ENCODE results near the gene LDLRAD4.

LDLRAD4 gene

DNA sequence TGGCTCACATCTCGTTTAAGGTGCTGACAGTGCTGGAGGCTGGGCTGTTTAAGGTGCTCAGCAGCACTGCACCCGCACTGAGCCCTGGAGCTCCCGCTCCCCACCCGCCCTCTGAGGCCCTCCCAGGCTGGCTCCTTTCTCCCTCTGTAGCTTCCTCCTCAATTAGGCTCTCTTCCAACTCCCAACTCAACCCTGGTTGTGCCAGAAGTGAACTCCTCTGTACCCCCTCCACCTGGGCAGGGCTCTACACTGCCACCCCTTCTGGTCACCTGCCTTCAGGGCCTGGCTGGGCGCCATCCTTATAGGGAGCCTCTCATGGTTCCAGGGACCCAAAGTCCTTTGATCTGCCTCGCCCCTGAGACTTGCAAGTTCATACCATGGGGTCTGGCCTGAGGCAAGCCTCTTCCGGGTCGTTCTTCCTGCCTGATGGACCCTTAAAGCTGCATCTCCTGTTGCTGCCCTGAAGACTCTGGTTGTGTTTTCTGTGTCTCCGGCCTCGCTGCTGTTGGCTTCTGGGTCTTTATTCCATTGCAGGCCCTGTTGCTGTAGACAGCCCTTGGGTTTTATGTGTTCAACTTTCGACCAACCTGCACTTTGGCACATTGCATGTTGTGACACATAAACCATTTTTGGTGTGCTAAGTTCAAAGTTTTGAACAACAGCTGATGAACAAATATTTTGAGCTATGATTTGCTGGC, 199.6 kb downstream of the LDLRAD4 start:
- DNase-seq = no peak

- DNase-seq = no peak
Observed at GRCh38 chr18:13420969-13421686, 202.6 kb downstream of the LDLRAD4 start.

GRCh38 chr18:13422541-13423147, 204.1 kb downstream of the LDLRAD4 start:
- no peak for DNase-seq

DNA sequence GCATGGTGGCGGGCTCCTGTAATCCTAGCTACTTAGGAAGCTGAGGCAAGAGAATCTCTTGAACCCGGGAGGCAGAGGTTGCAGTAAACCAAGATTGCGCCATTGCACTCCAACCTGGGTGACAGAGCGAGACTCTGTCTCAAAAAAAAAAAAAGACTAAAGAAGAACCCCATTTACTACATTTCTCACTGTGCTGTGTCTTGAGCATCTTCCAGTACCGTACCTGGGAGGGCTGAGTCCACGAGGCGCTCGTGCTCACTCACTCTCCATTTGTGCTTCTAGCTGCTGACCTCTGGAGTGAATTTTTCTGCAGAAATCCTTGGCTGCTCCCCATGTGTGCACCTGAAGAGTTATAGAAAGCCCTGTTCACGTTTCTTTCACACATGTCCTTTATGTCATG, 204.8 kb downstream of the LDLRAD4 start:
- no peak for DNase-seq

GRCh38 chr18:13424363-13424762, 205.8 kb downstream of the LDLRAD4 start:
- DNase-seq = no peak

- DNase-seq = no peak
Observed at GRCh38 chr18:13425357-13426091, 207.0 kb downstream of the LDLRAD4 start.

- DNase-seq = no peak
Observed at GRCh38 chr18:13427354-13427753, 208.8 kb downstream of the LDLRAD4 start.

DNA sequence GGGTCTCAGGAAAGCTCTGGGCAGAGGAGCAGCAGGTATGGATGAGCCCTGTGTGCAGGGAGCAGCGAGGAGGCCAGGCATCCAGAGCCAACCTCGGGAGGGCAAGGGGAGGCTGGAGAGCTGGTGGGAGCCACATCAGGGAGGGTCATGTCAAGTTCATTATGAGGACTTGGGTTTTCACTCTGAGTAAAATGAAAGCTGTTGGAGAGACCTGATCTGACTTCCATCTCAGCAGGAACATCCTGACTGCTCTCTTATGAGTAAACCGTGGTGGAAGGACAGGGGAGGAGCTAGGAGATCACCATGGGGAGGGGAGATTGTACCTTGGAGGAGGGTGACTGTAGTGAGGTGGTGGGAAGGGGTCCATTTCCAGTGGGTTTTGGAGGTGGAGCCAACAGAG, 209.8 kb downstream of the LDLRAD4 start:
- no peak for DNase-seq

DNA sequence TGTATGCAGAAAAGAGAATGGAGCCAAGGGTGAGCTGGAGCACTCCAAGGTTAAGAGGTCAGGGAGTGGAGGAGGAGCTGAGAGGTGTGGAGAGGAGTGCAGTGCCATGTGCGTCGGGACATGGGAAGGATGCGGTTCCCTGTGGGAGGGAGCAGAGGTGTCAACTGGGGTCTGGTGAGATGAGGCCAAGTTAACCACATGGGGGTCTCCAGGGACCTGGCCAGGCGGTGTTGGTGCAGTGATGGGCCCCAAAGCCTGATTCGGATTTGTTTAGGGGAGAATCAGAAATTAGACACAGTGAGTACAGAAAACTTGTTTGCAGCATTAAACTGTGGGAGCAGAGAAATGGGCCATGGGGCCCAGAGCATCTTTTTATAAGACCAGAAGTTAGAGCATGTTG, 210.5 kb downstream of the LDLRAD4 start:
- DNase-seq = no peak

GRCh38 chr18:13429884-13430510, 211.4 kb downstream of the LDLRAD4 start:
- DNase-seq = no peak

- DNase-seq = no peak
Observed at GRCh38 chr18:13430663-13431062, 212.1 kb downstream of the LDLRAD4 start.

DNA sequence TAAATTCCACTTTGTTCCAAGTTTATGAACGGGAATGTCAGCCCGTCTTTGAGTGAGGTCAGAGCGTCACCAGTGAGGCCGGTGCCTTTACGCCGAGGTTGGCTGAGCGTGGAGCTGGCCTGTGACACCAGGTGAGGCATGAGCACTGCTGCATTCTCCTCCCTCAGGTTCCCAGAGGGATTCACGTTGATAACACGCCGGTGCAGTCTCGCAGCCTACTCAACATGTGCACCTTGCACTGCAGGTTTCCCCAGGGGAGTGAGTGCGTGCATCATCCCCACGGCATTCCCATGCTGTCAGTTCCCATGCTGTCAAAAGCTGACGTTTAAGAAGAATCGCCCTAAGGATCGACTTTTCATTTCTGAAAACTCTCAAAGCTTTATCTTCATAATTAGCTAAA, 213.3 kb downstream of the LDLRAD4 start:
- DNase-seq = no peak

- no peak for DNase-seq
Observed at GRCh38 chr18:13433125-13433524, 214.6 kb downstream of the LDLRAD4 start.

GRCh38 chr18:13433685-13434084, 215.1 kb downstream of the LDLRAD4 start:
- DNase-seq = no peak

- no peak for DNase-seq
Observed at GRCh38 chr18:13434854-13435253, 216.3 kb downstream of the LDLRAD4 start.

- no peak for DNase-seq
Observed at GRCh38 chr18:13435586-13436333, 217.2 kb downstream of the LDLRAD4 start.

GRCh38 chr18:13436576-13436975, 218.0 kb downstream of the LDLRAD4 start:
- DNase-seq = no peak

DNA sequence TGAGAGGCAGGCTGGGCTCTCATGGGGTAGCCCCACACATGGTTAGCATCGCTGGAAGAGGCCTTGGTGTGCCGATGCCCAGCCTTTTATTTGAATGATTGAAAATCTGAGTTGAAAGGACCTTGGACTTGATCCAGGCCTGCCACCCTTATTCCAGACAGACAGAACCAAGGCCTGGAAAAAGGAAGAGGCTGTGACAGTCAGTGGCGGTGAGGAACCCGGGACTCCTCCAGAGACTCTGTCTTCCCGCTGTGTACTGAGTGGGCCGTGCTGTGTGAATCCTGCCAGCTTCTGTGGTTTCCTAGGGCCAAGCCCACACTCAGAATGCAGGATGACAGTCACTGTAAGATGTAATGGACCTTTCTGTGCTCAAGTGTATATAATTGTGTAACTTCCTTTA, 218.5 kb downstream of the LDLRAD4 start:
- DNase-seq = no peak

GRCh38 chr18:13437796-13438506, 219.4 kb downstream of the LDLRAD4 start:
- DNase-seq = no peak

DNA sequence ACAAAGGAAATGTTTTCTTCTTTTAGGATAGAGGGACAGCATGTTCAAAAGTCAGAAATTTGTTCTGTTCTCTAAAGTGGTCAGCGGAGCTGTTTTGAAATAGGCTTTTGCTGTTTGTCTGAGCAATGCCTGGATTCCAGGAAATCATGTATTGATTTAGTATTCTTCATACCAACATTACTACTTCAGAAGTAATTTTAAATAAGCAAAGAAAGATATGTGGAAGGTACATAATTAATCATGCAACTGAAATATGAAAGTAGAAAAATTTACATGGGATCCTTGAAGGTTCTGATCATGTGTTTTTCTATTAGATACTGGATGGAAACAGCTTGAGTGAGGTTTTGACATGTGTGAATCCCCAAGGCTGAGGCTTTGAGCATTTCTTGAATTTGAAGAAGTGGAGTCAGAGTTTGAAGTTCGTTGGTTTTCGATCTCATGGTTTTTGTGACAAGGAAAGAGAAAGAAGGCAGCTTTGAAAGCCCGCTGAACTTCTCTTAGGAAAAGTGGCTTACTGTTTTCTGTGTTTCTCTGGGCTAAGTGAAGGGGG, 220.0 kb downstream of the LDLRAD4 start:
- DNase-seq = no peak

GRCh38 chr18:13439461-13439860, 220.9 kb downstream of the LDLRAD4 start:
- DNase-seq = no peak

Measured in NCI-H1105 (cell line).